ENCODE measurements around the gene ATG2A. TPM values are rescaled to one million over a fixed set of nuclear protein-coding genes. Genes with fewer than 3 reads are reported as not detected.

The ATG2A gene
- polyA plus RNA-seq, 4 donors, result 12.9 to 26.0 (median 15.6) TPM

DNA sequence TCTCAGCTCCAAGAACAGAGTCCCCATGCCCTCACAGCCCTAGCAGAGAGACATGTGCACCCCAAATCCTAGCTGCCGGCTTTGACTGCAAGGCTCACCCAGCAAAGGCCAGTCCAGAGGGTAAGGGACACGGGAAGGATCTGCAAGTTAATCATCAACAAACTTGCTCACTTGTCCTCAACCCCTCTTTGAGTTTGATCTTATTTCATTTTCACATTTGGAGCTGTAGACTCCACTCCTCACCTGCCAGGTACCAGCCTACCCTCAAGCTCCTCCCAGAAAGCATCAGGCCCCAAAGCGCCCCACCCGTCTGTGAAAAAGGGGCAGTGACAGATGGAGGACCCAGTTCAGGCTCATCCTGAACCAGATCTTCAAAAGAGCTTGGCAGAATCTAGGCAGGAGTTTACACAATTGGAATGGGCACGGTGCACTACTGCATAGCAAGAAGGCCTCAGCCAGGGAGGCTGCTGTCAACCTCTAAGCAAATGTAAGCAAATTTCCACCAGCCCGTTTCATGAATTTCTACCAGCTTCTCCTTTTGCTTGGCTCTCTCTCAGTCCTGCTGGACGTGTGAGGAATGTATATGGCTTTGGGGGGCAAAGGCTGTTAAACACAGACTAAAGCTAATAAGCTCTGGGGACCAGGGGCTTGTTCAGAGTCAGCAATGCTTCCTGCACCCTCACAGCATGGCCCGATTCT, 44.1 kb downstream of the ATG2A start:
- no peak for DNase-seq (ENCODE audit: low read depth in 4 of 4, low spot score in 3 of 4)

DNA sequence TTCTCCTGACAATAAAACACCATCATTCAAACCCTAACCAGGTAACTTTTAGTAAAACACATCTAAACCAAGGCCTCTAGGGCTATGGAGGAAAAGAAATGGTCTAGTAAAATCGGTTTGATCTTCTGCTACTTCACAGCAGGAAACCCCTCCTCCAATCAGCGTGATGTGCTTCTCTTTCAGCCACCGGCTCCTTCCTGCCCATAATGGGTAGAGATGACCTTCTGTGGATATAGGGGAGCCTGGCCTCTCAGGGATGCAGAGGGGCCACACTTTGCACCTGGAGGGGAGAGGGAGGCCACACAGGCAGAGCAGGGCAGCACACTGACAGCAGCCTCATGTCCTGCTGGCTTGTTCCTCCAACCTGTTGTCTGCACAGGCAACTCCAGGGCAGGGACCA, 45.5 kb downstream of the ATG2A start:
- DNase-seq (ENCODE audit: low read depth in 4 of 4, low spot score in 3 of 4), result no peak

DNA sequence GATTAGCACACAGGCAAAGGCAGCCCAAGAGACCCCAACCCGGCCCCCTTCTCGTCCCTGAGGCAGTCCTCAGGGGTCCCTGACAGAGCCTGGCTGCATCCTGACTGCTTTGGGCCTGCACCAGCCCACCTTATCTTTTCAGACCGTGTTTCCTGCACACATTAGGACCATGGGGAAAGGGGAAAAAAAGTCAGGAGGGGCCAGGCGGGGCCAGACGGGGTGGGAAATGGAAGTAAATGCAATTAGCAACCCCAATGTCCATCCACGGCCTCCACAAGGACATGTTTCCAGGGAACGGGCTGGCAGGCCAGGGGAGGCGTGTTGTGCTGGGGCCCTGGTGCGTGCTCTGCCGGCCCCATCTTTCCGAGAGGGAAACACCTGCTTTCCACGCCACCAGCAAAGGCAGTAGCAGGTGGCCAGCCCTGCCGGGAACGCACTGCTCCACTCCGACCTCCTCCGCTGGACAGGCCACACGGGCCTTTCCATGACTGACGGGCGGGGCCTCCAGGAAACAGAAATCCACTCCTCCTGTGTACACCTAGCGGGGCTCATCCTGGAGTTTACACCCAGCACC, 46.0 kb downstream of the ATG2A start:
- no peak for DNase-seq (ENCODE audit: low read depth in 4 of 4, low spot score in 3 of 4)

DNA sequence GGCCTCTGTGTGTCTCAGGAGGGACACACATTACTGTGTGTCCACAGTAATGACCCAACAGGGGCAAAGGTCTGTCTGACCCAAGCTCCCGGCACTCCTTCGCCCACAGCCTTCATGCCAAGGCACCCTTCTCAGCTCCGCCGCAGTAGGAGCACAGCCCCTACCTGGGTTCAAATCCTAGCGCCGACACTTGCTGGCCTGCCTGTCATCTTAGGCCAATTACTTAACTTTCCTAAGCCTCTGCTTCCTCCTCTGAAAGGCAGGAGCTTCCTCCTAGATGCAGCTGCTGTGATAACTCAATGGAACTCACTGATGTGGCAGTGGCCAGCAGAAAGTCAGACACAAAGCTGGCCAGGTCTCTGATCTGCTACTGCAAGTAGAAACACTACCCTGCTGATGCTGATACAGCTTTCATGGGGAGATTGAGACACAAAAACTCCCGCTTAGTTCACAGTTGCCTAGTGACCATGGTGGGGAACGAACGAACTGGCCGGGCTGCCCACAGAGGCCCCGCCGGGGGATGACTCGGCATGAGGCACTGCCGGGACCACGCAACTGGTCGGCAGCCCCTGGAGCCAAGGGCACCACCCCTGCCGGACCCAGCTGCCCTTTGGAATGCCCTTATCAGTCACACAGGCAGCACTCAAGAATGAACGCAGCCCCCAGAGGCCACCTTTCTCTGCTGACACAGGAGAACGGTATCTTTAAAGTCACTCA, 46.7 kb downstream of the ATG2A start:
- no peak for DNase-seq (ENCODE audit: low read depth in 4 of 4, low spot score in 3 of 4)

DNA sequence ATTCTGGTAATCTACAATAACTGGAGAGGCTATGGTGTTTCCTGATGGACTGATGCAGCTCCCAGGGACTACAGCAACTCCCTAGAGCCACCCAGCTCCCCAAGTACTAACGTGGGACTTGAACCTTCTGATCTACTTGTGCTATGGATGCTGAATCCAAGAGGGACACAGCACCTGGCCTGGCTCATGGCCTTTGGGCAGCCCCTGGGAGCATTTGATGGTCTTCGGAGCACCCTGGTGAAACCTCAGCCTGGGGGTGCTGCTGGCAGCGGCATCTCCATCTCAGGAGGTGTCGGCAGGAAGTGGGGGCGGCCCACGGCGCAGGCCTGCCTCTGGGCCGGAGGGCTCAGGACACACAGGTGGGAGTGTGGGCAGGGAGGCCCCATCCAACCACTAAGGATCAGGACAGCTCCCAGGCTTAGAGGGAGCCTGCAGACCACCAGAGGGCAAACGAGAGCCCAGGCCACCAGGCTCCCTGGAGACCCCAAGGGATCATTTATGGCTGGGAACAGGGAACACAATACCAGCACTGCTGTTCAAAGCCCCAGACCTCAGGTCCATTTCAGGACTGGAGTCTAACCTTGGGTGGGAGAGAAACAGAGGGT, 47.3 kb downstream of the ATG2A start:
- DNase-seq (ENCODE audit: low read depth in 4 of 4, low spot score in 3 of 4), result no peak

DNA sequence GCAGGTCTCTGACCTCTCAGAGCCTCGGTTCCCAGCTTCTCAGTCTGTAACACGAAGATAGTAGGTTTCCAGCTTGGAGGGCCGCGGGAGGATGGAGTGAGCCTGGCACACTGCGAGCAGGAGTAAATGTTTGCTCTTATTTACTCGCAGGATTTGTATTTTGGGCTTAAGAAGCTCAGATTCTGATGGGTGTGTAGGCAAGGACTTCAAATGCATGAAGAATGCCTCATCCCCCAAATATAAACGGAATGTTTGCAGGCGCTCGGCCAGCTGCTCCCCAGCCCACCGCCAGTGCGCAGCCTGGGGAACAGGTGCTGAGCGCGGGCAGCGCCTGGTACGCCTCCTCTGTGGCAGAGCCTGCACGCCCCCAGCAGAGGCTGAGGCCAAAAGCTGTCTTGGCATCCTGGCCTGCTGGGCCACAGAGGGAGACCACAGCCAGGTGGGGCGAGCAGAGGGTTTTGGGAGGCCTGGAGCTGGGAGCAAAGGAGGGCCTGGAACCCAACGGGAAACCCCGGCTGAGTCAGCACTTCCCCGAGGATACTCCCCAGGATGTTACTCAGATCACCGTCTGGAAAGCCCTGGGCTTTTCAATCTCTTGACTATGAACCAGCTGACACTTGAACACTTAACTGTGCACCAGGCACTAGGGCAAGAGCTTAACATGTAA, 48.0 kb downstream of the ATG2A start:
- no peak for DNase-seq (ENCODE audit: low read depth in 4 of 4, low spot score in 3 of 4)

DNA sequence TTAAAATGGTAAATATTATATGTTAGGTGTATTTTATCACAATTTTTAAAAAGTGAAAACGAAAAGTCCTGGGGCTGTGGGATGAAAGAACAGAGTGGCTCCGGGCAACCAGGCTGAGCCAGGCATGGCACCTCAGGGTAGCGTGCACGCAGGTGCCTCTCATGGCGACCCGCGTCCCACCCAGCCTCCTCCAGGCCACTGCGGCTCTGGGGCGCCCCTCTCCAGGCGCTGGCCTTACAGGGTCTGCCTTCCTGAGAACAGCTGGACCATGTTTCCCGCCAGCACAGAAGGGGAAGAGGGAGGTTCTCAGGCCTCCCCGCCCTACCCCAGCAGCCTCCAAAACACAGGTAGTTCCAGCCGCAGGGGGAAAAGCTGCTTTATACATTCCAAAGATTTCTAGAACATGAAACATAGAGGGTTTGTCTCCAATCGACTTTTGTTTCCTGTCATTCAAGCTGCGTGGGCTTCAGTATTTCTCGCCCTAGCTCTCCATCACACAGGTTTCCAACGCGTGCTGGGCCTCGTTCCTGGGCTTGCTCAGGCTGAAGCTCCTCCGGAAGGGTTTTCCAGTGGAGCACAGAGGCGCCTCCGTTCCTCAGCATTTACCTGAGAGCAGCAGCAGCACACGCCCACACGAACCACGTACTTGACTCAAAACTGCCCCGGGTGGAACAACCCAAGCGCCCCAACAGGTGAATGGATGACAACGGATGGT, 49.1 kb downstream of the ATG2A start:
- no peak for DNase-seq (ENCODE audit: low read depth in 4 of 4, low spot score in 3 of 4)

DNA sequence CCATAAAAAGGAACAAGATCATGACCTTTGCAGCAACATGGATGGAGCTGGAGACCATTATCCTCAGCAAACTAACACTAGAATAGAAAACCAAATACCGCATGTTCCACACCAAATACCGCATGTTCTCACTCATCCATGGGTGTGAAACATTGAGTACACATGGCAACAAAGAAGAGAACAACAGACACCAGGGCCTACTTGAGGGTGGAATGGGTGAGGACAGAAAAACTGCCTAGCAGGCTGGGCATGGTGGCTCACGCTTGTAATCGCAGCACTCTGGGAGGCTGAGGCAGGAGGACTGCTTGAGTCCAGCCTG, 50.9 kb downstream of the ATG2A start:
- DNase-seq (ENCODE audit: low read depth in 4 of 4, low spot score in 3 of 4), result no peak

DNA sequence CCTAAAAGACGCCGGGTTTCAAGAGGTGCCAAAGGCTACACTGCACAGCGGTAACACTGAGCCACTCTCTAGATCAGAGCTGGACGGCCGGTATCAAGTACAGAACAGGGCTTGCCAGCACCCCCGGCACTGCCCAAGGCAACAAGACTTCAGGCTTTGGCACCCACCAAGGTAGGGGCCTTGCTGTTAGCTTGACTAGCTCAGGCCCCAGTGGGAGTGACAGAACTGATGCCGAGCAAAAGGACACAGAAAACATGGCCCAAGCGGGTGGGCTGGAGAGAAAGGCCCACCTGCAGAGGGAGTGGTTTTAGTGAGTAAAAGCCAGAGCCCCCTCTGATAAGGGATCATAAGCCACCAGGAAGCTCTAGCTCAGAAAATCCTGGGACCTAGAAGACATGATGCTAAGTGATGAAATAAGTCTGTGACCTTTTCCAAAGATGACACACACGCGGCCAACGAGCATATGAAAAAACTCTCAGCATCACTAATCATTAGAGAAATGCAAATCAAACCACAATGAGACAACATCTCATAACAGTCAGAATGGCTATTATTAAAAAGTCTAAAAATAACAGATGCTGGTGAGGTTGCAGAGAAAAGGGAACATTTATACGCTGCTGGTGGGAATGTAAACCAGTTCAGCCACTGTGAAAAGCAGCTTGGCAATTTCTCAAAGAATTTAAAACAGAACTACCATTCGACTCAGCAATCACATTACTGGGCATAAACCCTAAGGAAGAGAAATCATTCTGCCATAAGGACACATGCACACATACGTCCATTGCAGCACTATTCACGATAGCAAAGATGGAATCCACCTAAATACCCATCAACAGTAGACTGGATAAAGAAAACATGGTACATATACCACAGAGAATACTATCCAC, 51.5 kb downstream of the ATG2A start:
- no peak for DNase-seq (ENCODE audit: low read depth in 4 of 4, low spot score in 3 of 4)

DNA sequence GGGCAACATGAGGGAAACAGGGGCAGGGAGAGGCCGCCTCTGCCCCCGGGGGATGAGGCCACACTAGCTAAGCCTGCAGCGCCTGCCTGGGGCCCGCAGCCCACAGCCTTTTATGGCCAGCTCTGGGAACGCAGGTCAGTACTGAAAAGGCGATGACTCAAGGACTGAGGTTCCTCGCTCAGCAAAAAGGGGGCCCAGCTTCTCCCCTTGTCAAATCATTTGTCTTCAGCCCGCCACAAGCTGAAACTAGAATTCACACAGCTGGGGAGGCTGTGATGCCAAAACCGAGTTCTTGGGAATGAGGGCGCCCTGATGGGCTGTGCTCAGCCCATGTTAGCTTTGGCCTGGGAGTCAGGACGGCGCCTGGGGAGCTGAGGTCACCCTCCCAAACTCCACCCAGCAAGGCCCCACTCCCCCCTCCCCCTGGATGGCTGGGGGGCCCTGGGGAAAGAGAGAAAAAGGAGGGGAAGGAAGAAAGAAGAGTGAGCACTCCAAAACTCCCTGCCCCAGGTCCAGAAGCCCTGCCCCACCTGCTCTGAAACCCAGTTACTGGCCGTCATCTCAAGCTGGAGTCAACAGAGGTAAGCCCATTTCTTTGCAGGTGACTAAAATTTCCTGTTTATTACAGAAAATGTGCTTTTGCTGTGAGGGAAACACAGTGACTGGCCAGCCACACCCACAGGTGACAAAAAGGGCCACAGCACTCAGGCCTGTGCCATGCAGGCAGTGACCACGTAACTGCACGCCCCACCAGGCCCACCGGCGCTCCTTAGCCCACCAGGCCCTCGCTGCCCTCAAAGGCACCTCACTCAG, 52.3 kb downstream of the ATG2A start:
- no peak for DNase-seq (ENCODE audit: low read depth in 4 of 4, low spot score in 3 of 4)

DNA sequence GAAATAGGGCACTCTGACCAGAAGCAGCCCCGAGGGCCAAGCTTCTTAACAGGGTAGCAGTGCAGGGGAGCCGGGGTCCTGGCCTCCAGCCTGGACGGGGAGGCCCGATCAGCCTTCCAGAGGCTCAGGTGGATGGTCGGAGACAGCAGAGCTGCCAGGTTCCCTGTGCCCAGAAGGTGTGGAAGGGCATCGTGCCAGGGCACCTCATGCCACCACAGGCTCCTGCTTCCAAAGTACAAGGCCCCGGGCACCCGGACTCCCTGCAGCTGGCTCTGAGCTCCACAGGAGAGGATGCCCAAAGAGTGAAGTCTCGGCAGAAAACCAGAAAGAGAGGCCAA, 52.9 kb downstream of the ATG2A start:
- DNase-seq (ENCODE audit: low read depth in 4 of 4, low spot score in 3 of 4), result no peak

DNA sequence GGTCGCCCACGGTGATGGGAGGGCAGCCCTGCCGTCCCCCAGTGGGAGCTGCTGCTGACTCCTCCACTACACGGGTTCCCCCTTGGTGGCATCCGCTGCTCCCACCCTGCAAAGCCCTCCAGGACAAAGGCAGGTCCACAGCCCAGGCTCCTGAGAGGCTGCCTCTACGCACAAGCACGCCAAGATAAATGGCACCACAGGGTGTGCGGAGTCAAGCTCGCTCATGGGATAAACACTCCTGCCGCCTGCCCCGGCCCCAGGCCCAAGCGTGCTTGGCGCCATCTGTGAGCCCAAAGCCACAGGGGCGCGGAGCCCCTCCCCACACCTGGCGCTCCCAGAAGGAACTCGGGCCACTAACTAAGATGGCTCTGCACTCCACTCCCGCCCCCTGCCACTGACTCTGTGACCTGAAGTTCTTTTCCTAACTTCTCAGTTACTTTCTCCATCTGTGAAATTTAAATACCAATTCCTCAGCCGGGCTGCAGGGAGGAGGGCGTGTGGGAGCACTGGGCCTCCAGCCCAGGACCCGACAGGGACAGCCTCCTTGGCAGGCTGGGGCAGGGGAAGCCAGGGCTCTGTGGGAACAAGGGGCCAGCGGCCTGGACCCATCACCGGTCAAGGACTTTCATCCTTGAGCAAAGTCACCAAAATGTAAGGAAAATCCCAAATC, 53.5 kb downstream of the ATG2A start:
- no peak for DNase-seq (ENCODE audit: low read depth in 4 of 4, low spot score in 3 of 4)

DNA sequence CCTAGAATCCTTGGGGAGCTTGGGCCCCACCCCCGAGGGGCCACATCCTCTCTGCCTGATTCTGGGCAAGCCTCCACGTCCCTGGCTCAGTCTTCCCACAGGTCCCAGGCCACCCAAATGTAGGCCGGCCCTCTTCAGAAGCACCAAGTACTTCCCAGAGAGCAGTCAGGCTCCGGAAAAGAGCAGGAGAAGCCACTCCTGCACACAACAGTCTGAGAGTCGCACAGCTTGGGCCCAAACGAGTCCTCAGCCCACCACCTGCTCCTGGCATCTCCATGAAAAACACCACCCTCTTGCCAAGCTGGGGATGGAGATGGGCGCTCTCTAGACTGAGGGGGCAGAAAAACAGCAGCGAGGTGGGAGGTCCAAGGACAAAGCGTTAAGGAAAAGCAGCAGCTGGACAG, 54.0 kb downstream of the ATG2A start:
- no peak for DNase-seq (ENCODE audit: low read depth in 4 of 4, low spot score in 3 of 4)

DNA sequence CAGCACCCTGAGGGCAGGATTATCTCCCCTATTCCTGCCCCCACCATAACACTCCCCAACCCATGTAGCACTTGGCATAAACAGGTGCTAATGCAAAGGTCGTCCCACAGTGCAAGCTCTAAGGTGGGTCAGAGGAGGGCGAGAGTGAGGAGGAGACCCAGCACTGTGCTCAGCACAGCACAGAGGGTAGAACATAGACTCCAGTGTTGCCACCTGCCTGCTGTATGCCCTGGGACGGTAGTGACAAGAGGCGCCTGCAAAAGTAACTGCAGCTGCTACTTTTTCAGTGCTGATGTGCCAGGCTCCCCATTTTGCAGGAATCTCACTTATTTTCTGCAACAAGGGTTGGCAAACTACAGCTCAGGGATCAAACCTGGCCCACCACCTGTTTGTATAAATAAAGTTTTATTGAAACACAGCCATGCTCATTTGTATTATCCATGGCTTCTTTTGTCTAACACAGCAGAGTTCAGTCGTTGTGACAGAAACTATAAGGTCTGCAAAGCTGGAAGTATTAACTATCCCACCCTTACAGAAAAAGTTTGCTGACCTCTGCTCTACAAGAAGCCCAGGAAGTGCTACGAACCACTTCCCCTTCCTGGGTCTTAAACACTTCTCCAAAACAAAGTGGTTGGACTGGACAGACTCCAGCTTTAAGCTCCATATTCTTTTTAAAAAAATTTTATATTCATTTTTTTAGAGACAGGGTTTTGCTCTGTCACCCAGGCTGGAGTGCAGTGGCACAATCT, 55.6 kb downstream of the ATG2A start:
- no peak for DNase-seq (ENCODE audit: low read depth in 4 of 4, low spot score in 3 of 4)

DNA sequence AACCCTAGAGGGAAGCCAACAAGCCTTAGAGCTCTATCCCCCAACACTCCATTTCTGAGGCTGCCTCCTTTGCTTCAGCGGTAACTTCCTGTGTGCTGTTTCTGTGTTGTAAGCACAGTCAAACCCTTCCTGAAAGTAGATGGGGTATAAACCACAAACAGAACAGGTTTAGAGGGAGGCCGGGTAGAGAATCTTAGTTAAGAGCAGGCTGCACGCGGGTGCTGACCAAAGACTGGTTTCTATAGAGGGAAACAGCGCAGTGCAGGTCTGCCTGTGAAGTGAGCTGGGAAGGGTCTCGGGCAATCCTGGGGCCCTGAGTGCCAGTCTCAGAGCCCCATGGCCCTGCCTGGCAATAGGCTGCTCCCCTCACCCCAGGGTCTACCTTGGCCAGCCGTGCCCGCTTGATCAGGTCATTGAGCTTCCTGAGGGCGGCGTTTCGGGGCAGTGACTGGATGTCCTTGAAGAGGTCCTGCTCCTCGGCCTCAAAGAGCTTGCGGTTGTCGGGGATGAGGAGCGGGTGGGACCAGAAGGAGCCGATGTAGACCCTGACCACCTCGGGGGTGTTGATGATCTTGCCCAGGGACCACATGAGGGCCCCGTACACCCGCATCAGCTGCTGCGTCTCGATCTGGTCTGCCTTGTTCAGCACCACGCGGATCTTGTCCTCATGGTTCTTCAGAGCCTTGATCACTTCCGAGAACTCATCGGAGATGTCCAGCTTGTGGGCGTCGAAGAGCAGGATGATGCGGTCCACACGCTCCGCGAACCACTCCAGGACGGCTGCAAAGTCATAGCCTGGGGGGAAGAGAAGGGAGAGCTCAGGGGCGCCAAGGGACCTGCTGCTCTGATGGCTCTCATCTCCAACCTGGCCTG, 57.2 kb downstream of the ATG2A start:
- no peak for DNase-seq (ENCODE audit: low read depth in 4 of 4, low spot score in 3 of 4)

DNA sequence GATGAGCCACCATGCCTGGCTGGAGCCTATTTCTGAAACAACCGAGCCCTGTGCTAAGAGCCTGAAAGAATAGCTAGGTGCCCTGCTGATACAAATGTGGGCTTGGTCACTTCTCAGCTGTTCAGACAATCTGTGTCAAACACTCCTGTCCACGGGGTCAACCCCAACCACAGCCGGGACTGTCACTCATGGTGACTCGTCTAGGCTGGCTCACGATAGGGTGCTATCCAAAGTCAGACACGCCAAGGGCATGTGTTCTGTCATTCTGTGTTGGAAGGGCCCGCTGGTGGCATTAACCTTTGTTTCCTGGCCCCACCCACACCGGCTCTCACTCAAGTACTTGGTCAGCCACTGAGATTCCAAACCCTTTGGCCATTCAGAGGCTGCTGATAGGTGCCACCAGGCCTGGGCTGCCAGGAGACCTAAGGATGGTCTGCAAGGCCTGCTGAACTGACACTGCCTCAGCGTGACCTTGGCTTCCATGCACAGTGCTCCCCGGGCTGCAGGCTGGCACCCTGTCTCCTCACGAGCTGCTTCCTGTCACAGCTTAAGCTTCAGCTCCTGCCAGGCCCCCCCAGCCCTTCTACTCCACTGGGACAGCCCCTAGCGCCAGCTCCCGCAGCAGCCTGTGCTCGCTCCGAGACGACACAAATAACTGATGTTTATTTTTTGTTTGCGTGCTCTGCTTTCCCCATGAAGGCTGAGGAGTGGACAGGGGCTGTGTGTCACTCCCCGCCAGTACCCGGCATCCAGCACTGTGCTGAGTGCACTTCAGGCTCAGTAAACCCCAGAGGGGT, 58.3 kb downstream of the ATG2A start:
- DNase-seq (ENCODE audit: low read depth in 4 of 4, low spot score in 3 of 4), result no peak

Data from left renal pelvis (tissue), 4 donors.